ENCODE data around the gene HOXA10. TPM values are rescaled to one million over a fixed set of nuclear protein-coding genes. Genes with fewer than 3 reads are reported as not detected.

Gene HOXA10
- total and polyA plus RNA-seq, 2 experiments from 2014 or later = 7.7 to 15.1 TPM

DNA sequence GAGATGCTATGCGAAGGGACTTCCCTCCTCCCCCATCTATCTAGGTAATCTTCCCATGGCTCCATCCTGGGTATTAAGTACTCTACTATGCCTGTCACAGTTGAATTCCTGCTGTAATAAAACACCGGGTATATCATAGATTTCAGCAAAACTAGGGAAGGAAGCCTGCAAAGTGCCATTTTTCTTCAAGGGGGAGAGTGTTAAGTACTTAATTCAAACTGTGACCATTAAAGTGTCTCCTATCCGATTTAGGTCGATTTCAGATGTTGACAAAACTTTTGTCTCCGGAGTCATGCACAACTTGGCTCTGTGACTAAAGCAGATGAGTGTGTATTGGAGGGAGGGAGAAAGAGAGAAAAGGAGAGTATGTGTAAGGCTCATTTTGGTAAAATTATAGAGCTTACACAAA is 48.1 kb downstream of the HOXA10 start:
- TF ChIP-seq EZH2 (IDR thresholded peaks at IDR 0.05; ENCODE audit: borderline replicate concordance) (no peak), EZH2phosphoT487 (IDR thresholded peaks at IDR 0.05; ENCODE audit: low read depth, severe bottlenecking, unreplicated experiment) (no peak)
- TF ChIP-seq, protein P1, sequence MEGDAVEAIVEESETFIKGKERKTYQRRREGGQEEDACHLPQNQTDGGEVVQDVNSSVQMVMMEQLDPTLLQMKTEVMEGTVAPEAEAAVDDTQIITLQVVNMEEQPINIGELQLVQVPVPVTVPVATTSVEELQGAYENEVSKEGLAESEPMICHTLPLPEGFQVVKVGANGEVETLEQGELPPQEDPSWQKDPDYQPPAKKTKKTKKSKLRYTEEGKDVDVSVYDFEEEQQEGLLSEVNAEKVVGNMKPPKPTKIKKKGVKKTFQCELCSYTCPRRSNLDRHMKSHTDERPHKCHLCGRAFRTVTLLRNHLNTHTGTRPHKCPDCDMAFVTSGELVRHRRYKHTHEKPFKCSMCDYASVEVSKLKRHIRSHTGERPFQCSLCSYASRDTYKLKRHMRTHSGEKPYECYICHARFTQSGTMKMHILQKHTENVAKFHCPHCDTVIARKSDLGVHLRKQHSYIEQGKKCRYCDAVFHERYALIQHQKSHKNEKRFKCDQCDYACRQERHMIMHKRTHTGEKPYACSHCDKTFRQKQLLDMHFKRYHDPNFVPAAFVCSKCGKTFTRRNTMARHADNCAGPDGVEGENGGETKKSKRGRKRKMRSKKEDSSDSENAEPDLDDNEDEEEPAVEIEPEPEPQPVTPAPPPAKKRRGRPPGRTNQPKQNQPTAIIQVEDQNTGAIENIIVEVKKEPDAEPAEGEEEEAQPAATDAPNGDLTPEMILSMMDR (IDR thresholded peaks at IDR 0.05; ENCODE audit: poor library complexity) = no peak
- H3K27me3 ChIP-seq = peaks cover 81% of the 10 kb centered on the region
- DNase-seq (ENCODE audit: low spot score) = no peak
- peaks cover 8% of the 10 kb centered on the region for H3K4me1 ChIP-seq (ENCODE audit: insufficient read depth)
- WGBS (ENCODE audit: low lambda C conversion rate, missing lambda C conversion rate) = 37% methylated on average over 5 of the region's 5 CpGs
- H2AFZ ChIP-seq = no peak overlapping the region
- H3K4me3 ChIP-seq = no peak overlapping the region
- no peaks in the 10 kb centered on the region for H3K9me2 ChIP-seq (replicated peaks; ENCODE audit: insufficient read depth)
- no peak overlapping the region for H3K27ac ChIP-seq
- no peak overlapping the region for H3K4me2 ChIP-seq
- H3K79me2 ChIP-seq = peaks cover 6% of the 10 kb centered on the region
- H3K9me3 ChIP-seq (ENCODE audit: low read depth) = no peaks in the 10 kb centered on the region
- no peaks in the 10 kb centered on the region for H4K20me1 ChIP-seq (ENCODE audit: insufficient read depth, poor library complexity, severe bottlenecking)
- no peaks in the 10 kb centered on the region for H3K36me3 ChIP-seq (replicated peaks; ENCODE audit: insufficient read depth, low read depth)

GRCh38 chr7:27124902-27125689 is 49.0 kb downstream of the HOXA10 start:
- no peaks in the 10 kb centered on the region for H3K9me3 ChIP-seq (ENCODE audit: low read depth)
- no peak overlapping the region for H3K27ac ChIP-seq
- H3K79me2 ChIP-seq = peaks cover 6% of the 10 kb centered on the region
- H2AFZ ChIP-seq = no peak overlapping the region
- no peak for DNase-seq (ENCODE audit: low spot score)
- H3K4me3 ChIP-seq = no peak overlapping the region
- peaks cover 79% of the 10 kb centered on the region for H3K27me3 ChIP-seq
- no peaks in the 10 kb centered on the region for H3K9me2 ChIP-seq (replicated peaks; ENCODE audit: insufficient read depth)
- H3K4me2 ChIP-seq = no peak overlapping the region
- WGBS (ENCODE audit: low lambda C conversion rate, missing lambda C conversion rate) = 58% methylated on average over 8 of the region's 8 CpGs
- no peaks in the 10 kb centered on the region for H4K20me1 ChIP-seq (ENCODE audit: insufficient read depth, poor library complexity, severe bottlenecking)
- H3K4me1 ChIP-seq (ENCODE audit: insufficient read depth) = peaks cover 11% of the 10 kb centered on the region
- TF ChIP-seq EZH2 (IDR thresholded peaks at IDR 0.05; ENCODE audit: borderline replicate concordance) (no peak), EZH2phosphoT487 (IDR thresholded peaks at IDR 0.05; ENCODE audit: low read depth, severe bottlenecking, unreplicated experiment) (no peak)
- TF ChIP-seq, protein P1 (IDR thresholded peaks at IDR 0.05; ENCODE audit: poor library complexity) = no peak
- H3K36me3 ChIP-seq (replicated peaks; ENCODE audit: insufficient read depth, low read depth) = no peaks in the 10 kb centered on the region

DNA sequence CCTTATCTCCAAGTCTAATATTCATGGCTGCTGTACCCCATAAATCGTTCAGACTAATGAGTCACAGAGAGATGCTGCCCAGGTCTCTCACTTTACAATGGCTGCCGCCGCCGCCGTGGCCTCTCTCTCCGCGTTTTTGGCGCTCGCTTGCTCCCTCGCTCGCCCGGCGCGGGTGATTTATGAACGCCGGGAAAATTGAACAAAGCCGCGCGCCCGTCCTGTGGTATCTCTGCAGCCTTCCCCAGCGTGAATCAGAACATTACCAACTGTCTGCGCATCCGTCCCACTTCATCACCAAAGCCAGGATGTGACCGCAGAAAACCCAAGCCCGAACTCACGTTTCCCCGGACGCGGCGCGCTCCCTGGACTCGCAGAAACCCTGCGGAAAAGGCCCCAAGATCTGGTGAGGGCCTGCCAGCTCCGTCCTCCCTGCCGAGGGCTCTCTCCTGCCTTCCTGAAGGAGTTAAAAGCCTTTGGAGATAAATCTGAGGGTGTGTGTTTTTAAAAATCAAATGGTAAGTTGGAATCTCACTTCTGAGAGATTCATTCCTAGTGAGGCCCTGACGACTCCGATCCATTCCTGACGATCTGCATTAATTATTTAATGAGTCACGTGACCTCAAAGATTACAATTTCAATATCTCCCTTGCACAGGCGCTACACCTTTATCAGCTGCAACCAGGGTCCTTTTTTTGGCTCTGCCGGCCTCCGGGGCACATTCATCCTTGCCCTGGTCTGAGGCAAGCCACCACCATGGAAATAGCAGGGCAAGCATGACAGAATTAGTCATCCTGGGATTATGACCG is 49.8 kb downstream of the HOXA10 start:
- peaks cover 9% of the 10 kb centered on the region for H3K79me2 ChIP-seq
- peaks cover 11% of the 10 kb centered on the region for H3K4me1 ChIP-seq (ENCODE audit: insufficient read depth)
- DNase-seq (ENCODE audit: low spot score) = no peak
- WGBS (ENCODE audit: low lambda C conversion rate, missing lambda C conversion rate) = 35% methylated on average over 43 of the region's 43 CpGs
- H3K36me3 ChIP-seq (replicated peaks; ENCODE audit: insufficient read depth, low read depth) = no peaks in the 10 kb centered on the region
- peak overlapping the region; percentile 66 for H3K4me2 ChIP-seq
- H3K27me3 ChIP-seq = peaks cover 75% of the 10 kb centered on the region
- no peak overlapping the region for H2AFZ ChIP-seq
- H3K9me3 ChIP-seq (ENCODE audit: low read depth) = no peaks in the 10 kb centered on the region
- H3K4me3 ChIP-seq = no peak overlapping the region
- no peak overlapping the region for H3K27ac ChIP-seq
- no peaks in the 10 kb centered on the region for H4K20me1 ChIP-seq (ENCODE audit: insufficient read depth, poor library complexity, severe bottlenecking)
- no peaks in the 10 kb centered on the region for H3K9me2 ChIP-seq (replicated peaks; ENCODE audit: insufficient read depth)
- TF ChIP-seq, protein P1 (IDR thresholded peaks at IDR 0.05; ENCODE audit: poor library complexity) = no peak
- TF ChIP-seq EZH2 (IDR thresholded peaks at IDR 0.05; ENCODE audit: borderline replicate concordance) (peak; percentile 54), EZH2phosphoT487 (IDR thresholded peaks at IDR 0.05; ENCODE audit: low read depth, severe bottlenecking, unreplicated experiment) (peak; percentile 6)
